ENCODE data around the gene ADAT2.
A peak's percentile ranks its signal among the peaks of the same experiment; 100 is the strongest.

Gene ADAT2

DNA sequence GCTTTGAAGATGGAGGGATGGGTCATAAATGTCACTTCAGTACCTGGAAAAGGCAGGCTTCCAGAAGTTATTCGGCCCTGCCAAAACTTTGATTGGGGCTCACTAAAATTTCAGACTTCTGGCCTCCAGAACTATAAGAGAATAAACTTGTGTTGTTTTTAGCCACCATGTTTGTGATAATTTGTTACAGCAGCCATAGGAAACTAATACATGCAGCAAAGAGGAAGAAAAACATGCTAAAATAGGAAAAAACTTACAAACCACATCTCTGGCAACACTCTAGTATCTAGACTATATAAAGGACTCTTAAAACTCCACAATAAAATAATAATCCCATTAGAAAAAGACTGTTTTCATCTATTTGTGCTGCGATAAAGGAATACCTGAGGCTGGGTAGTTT, 9.5 kb downstream of the ADAT2 start:
- no peak for DNase-seq

DNA sequence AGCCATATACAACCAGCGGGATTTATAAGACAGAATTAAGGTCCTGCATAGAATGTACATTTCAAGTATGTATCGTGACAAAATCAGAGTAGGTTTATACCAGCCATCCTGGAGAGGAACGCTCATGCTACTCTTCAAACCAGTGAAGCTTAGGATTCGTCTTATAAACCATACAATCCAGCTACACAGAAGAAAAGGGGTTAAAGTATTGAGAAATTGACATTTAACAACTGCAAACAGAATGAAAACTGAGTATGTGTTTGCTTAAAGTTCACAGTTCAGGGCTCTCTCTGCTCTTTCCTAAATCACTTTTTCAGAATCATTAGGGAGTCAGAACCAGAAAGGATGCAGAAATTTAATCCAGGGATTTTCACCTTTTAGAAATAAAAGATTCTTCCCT, 17.9 kb downstream of the ADAT2 start:
- no peak for DNase-seq

DNA sequence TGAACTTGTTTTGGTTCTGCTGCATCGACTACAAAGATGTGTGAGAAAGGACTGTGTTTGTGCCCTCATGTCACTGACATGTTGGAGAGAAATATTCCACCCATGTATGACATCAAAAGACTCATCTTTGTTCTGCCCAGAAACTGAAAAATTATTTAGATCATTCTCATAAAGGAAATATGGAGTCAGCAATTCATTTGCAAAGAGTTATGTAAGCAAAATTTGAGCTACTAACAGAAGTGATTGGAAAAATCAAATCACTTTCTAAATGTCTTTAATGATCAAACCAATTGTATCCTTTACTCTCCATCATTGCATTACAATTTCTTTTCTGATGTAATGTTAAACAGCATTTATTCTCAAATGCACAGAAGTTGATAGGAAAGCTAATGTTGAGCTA, 19.3 kb downstream of the ADAT2 start:
- no peak for DNase-seq

GRCh38 chr6:143429970-143430369, 20.5 kb downstream of the ADAT2 start:
- DNase-seq: no peak

- peak; percentile 87 for DNase-seq
Observed at GRCh38 chr6:143427109-143427817, 23.2 kb downstream of the ADAT2 start.

GRCh38 chr6:143426026-143426425, 24.5 kb downstream of the ADAT2 start:
- peak; percentile 69 for DNase-seq

DNA sequence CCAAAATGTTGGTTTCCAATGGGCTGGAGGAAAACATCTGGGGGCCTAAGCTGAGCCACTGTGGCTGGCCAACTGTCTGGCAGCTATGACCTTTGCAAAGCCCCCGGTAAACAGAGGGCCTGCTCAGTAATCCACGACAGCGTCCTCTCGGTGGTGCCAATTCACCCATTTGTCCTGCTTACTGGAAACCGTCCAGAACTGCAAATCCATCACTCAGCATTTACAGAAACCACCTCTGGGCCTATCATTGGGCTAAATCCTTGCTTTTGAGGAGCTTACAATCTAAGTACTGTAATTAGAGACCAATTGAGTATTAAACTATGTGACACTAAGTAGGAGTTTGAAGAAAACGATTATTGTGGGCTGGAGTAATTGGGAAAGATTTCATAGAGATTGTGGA, 31.0 kb downstream of the ADAT2 start:
- no peak for DNase-seq

- no peak for DNase-seq
Observed at GRCh38 chr6:143414769-143415168, 35.7 kb downstream of the ADAT2 start.

DNA sequence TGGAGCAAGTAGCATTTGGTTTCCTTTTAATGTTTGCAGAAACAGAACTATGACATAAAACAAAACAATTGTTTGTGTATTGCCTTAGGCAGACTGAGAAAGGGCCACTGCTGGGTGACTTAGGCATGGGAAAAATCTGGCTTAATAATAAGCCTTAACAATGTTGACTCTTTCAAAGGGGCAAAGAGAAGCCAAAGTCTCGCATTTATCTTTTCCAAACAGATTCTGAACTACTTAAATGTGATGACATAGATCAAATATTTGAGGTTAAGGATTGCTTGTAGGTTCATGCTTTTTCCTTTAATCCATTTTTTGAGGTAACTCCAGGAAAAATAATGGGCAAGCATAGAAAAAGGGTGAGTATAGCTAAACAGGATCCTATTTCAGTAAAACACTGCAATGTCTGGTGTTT, 39.6 kb downstream of the ADAT2 start:
- peak; percentile 72 for DNase-seq

- no peak for DNase-seq
Observed at GRCh38 chr6:143408787-143409162, 41.7 kb downstream of the ADAT2 start.

DNA sequence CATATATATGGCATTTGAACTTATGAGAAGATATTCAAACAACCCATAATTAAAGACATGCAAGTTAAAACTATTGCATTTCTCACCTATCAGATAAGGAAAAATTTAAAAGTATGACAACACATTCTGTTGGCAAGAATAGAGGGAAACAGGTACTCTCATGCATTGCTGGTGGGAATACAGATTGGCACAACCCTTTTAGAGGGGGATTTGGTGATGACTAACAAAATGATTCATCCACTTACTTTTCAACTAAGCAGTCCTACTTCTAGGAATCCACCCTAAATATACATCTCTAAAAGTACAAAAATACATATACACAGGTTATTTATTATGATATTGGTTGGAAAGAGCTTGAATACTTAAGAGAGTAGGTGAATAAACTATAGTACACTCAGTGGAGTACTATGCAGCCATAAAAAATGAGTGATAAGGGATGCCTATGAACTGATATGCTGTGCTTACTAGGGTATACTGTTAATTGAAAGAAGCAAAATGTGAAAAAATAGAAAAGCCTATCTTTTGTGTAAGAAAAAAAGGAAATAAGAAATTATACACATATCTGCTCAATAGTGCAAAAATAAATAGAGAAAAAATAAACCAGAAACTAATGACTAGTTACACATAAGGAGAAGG, 42.2 kb downstream of the ADAT2 start:
- no peak for DNase-seq

GRCh38 chr6:143406673-143407072, 43.8 kb downstream of the ADAT2 start:
- DNase-seq: no peak

- peak; percentile 90 for DNase-seq
Observed at GRCh38 chr6:143405373-143406154, 44.9 kb downstream of the ADAT2 start.

DNA sequence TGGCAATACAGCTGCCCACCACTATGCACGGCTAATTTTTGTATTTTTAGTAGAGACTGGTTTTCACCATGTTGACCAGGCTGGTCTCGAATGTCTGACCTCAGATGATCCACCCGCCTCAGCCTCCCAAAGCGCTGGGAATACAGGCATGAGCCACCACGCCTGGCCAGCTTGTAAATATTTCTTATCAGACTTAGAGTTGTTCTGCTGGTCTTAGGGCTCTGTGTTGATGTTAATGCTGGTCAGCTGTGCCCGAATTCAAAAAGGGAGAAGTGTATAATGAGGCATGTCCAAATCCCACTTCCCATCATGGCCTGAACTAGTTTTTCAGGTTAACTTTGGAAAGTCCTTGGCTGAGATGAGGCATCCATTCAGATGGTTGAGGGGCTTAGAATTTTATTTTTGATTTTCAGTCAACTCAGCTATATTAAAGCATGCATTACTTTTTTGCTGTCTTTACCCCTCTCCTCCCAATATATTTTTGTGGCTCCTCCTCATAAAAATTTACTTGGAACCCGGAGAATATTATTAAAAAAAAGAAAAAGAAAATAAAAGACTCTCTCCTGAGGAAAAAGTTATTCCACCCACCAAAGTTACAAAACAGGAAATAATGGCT, 47.7 kb downstream of the ADAT2 start:
- no peak for DNase-seq

GRCh38 chr6:143401636-143402370, 48.7 kb downstream of the ADAT2 start:
- no peak for DNase-seq

DNA sequence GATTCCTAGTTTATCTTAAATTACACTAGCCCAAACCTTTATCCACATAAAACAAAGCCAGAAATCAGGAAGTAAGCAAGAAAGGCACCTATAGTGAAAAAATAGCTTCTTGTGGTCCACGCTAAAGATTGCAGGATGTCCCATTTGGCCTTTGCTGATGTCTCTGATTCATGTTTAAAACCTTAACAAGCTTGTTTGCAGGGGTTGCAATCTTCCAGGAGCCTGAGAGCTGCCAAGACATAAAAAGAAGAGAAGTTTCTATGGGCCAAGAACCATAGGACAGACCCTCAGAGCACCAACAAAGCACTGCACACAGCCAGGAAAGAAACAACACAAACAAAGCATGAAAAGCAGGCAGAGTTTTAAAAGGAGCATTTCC, 49.4 kb downstream of the ADAT2 start:
- DNase-seq: no peak

DNA sequence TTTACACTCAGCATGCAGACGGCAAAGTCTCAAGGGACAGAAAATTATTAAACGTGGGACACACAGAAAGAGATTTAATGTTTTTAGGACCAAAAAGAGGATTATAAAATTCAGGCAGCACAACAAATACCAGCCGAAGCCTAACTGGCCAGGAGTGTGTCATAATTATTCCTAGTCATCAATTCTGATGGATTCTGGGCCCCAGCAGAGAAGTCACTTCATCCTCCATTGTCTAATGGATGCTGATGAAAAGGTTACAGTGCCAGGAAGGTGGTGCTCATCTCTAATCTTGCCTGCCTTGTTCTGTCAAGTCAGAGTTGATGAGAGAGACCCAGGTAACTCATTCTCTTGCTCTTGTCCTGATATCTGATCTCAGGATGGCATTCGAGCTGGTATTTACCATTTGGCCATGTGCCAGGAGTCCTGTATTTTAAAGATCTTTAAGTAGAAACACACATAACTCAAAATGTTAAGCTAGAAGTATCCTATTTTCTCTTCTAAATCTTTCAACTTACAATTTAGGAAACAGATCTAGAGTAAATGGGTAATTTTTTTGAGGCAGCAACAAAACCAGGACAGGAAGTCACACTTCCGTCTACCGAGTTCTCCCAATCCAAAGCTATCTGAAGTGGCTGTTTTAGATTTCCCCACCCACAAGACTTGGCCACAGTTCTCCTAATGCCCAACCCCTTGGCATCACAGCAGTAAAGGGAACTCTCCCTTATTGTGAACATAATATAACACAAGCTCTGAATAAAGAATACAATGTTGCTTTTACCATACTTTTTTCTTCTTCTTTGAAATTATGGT, 50.0 kb downstream of the ADAT2 start:
- DNase-seq: no peak

DNA sequence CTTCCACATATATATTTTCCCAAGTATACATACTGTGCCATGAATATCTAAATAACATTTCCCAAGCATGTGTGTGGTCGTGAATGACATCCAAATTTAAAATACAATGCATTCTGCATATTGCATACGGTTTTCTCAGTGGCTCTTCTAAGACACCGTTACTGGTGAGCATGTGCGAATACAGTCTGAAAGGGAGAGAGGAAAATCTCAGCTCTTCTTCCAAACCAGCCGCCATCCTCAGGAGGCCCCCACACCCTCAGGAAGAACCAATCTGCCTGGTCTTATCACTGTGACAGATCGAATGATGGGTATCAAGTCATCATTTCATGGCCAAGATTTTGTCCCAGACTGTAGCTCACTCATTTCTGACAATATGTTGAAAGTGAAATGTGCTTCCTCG, 50.7 kb downstream of the ADAT2 start:
- DNase-seq: no peak

- no peak for DNase-seq
Observed at GRCh38 chr6:143399176-143399575, 51.3 kb downstream of the ADAT2 start.

- DNase-seq: peak; percentile 83
Observed at GRCh38 chr6:143397227-143398222, 53.0 kb downstream of the ADAT2 start.
